ENCODE results near the gene PTPN13. TPM values are rescaled to one million over a fixed set of nuclear protein-coding genes. Genes with fewer than 3 reads are reported as not detected.

Gene PTPN13
- total RNA-seq, 1 donor, result 70.2 TPM

DNA sequence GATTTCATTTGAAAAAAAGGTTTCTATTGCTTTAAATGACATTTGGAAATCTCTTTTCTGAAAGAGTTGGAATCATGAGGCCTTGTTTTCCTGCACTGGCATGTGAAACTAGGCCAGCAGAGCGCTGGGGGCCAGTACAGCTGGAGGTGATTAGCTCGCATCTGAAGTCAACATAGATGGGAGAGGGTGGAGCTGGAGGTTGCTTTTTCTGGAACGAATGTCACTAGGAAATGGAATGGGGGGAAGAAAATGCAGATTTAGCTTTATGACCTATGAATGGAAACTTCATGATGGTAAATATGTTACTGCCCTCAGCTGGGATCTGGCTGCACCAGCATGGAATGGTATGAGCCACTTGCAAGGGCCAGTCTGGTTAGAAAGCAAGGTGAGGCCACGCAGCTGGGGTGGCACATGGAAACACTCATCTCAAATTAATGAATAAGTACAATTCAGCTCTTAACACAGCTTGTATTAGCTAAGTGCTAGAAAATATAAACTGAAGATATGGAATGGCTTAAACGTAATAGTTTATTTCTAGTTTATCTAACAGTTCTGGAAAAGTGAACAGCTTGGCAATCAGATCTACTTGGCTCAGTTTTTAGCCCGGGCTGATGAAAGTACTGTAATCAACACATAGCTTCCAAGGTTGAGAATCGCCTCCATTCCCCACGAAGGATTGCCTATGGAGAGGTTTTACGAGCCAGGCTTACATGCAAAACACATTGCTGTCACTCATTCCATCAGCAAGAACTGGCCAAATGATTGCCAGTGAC lies 222.6 kb downstream of the PTPN13 start:
- DNase-seq (ENCODE audit: insufficient read length, low spot score, missing footprints), result no peak
- Histone ChIP-seq H3K27ac (ENCODE audit: low read depth, low read length) (no peak overlapping the region), H3K9me3 (ENCODE audit: low read depth, low read length) (peaks cover 5% of the 10 kb centered on the region), H3K4me3 (ENCODE audit: insufficient read depth, low read length) (no peak overlapping the region), H3K79me2 (ENCODE audit: insufficient read depth, low read length) (no peaks in the 10 kb centered on the region), H2AFZ (ENCODE audit: low read length) (no peak overlapping the region), H3K4me2 (ENCODE audit: insufficient read depth, low read length) (no peak overlapping the region), H3K36me3 (ENCODE audit: insufficient read depth, low read length) (peaks cover 17% of the 10 kb centered on the region), H3K27me3 (ENCODE audit: insufficient read depth, low read length) (no peaks in the 10 kb centered on the region), H4K20me1 (ENCODE audit: insufficient read depth, low read length) (no peaks in the 10 kb centered on the region), H3K4me1 (ENCODE audit: insufficient read depth, low read length) (no peaks in the 10 kb centered on the region)
- TF ChIP-seq, protein P1, sequence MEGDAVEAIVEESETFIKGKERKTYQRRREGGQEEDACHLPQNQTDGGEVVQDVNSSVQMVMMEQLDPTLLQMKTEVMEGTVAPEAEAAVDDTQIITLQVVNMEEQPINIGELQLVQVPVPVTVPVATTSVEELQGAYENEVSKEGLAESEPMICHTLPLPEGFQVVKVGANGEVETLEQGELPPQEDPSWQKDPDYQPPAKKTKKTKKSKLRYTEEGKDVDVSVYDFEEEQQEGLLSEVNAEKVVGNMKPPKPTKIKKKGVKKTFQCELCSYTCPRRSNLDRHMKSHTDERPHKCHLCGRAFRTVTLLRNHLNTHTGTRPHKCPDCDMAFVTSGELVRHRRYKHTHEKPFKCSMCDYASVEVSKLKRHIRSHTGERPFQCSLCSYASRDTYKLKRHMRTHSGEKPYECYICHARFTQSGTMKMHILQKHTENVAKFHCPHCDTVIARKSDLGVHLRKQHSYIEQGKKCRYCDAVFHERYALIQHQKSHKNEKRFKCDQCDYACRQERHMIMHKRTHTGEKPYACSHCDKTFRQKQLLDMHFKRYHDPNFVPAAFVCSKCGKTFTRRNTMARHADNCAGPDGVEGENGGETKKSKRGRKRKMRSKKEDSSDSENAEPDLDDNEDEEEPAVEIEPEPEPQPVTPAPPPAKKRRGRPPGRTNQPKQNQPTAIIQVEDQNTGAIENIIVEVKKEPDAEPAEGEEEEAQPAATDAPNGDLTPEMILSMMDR (IDR thresholded peaks at IDR 0.05; ENCODE audit: extremely low read depth, low read depth, low read length), result no peak

GRCh38 chr4:86818211-86818610 lies 224.1 kb downstream of the PTPN13 start:
- Histone ChIP-seq H3K27ac (ENCODE audit: low read depth, low read length) (no peak overlapping the region), H3K27me3 (ENCODE audit: insufficient read depth, low read length) (no peaks in the 10 kb centered on the region), H4K20me1 (ENCODE audit: insufficient read depth, low read length) (no peaks in the 10 kb centered on the region), H3K9me3 (ENCODE audit: low read depth, low read length) (peaks cover 5% of the 10 kb centered on the region), H3K79me2 (ENCODE audit: insufficient read depth, low read length) (no peaks in the 10 kb centered on the region), H2AFZ (ENCODE audit: low read length) (no peak overlapping the region), H3K4me3 (ENCODE audit: insufficient read depth, low read length) (no peak overlapping the region), H3K4me1 (ENCODE audit: insufficient read depth, low read length) (no peaks in the 10 kb centered on the region), H3K4me2 (ENCODE audit: insufficient read depth, low read length) (no peak overlapping the region), H3K36me3 (ENCODE audit: insufficient read depth, low read length) (peaks cover 17% of the 10 kb centered on the region)
- DNase-seq (ENCODE audit: insufficient read length, low spot score, missing footprints), result no peak
- TF ChIP-seq, protein P1 (IDR thresholded peaks at IDR 0.05; ENCODE audit: extremely low read depth, low read depth, low read length), result no peak

- DNase-seq (ENCODE audit: insufficient read length, low spot score, missing footprints), result peak; percentile 58
- Histone ChIP-seq H2AFZ (ENCODE audit: low read length) (no peak overlapping the region), H3K4me1 (ENCODE audit: insufficient read depth, low read length) (no peaks in the 10 kb centered on the region), H3K4me2 (ENCODE audit: insufficient read depth, low read length) (no peak overlapping the region), H4K20me1 (ENCODE audit: insufficient read depth, low read length) (no peaks in the 10 kb centered on the region), H3K9me3 (ENCODE audit: low read depth, low read length) (peaks cover 5% of the 10 kb centered on the region), H3K36me3 (ENCODE audit: insufficient read depth, low read length) (peaks cover 17% of the 10 kb centered on the region), H3K27me3 (ENCODE audit: insufficient read depth, low read length) (no peaks in the 10 kb centered on the region), H3K79me2 (ENCODE audit: insufficient read depth, low read length) (no peaks in the 10 kb centered on the region), H3K27ac (ENCODE audit: low read depth, low read length) (no peak overlapping the region), H3K4me3 (ENCODE audit: insufficient read depth, low read length) (no peak overlapping the region)
- TF ChIP-seq, protein P1 (IDR thresholded peaks at IDR 0.05; ENCODE audit: extremely low read depth, low read depth, low read length), result no peak
Measured at GRCh38 chr4:86818841-86819240, 224.7 kb downstream of the PTPN13 start.

GRCh38 chr4:86819561-86819960 lies 225.4 kb downstream of the PTPN13 start:
- Histone ChIP-seq H3K4me2 (ENCODE audit: insufficient read depth, low read length) (no peak overlapping the region), H4K20me1 (ENCODE audit: insufficient read depth, low read length) (no peaks in the 10 kb centered on the region), H3K36me3 (ENCODE audit: insufficient read depth, low read length) (peaks cover 13% of the 10 kb centered on the region), H2AFZ (ENCODE audit: low read length) (no peak overlapping the region), H3K9me3 (ENCODE audit: low read depth, low read length) (peaks cover 5% of the 10 kb centered on the region), H3K79me2 (ENCODE audit: insufficient read depth, low read length) (no peaks in the 10 kb centered on the region), H3K27me3 (ENCODE audit: insufficient read depth, low read length) (no peaks in the 10 kb centered on the region), H3K4me3 (ENCODE audit: insufficient read depth, low read length) (no peak overlapping the region), H3K4me1 (ENCODE audit: insufficient read depth, low read length) (no peaks in the 10 kb centered on the region), H3K27ac (ENCODE audit: low read depth, low read length) (no peak overlapping the region)
- TF ChIP-seq, protein P1 (IDR thresholded peaks at IDR 0.05; ENCODE audit: extremely low read depth, low read depth, low read length), result no peak
- DNase-seq (ENCODE audit: insufficient read length, low spot score, missing footprints), result no peak

Measured in osteoblast (primary cell).